RWPE1 (cell line): ENCODE results near the gene ARMC5.

Experiments used
- CTCF ChIA-PET: fragments of 350-600 bp; sonication (Branson Sonifier 250); formaldehyde crosslinking; extraction: SDS; loops from one replicate; lab custom pipeline; 2021; lab: Yijun Ruan, JAX
- POLR2A ChIA-PET: fragments of 400-600 bp; formaldehyde crosslinking; extraction: SDS; loops from one replicate; lab custom pipeline; 2020; ENCODE audit warnings: antibody characterized with exemption; ENCODE audit not compliant: low non-redundant PET; lab: Yijun Ruan, JAX
- DNase-seq: peaks from one replicate; pipeline ENCODE4 v3.0.0; 2012; ENCODE audit warnings: low spot score
- H3K27ac ChIP-seq: fragments of 450-650 bp; 2 replicates; pipeline ENCODE4 v1.5.1; 2017
- CTCF ChIP-seq: fragments of 450-650 bp; conservative IDR thresholded peaks from 2 replicates; pipeline ENCODE4 v1.5.1; 2017; ENCODE audit warnings: low read depth, mild to moderate bottlenecking

Gene ARMC5

GRCh38 chr16:31493506-31494125, 34.3 kb downstream of the ARMC5 start:
- CTCF ChIA-PET, result interaction anchor here (0.7 kb wide), 1 partner anchor 222 kb away, joined by 3 read pairs; no protein-coding TSS in a partner anchor
- no peak for TF ChIP-seq CTCF
- no peak overlapping the region for H3K27ac ChIP-seq
- no peak for DNase-seq
- POLR2A ChIA-PET, result interaction anchor here (0.6 kb wide), 1 partner anchor 380 kb away, joined by 5 read pairs; the partner anchor contains the start of gene ZNF267

GRCh38 chr16:31496670-31497069, 37.4 kb downstream of the ARMC5 start:
- TF ChIP-seq CTCF, result no peak
- POLR2A ChIA-PET, result no interaction called here
- no peak overlapping the region for H3K27ac ChIP-seq
- CTCF ChIA-PET, result interaction anchor here (0.6 kb wide), 1 partner anchor 13 kb away, joined by 5 read pairs; no protein-coding TSS in a partner anchor
- no peak for DNase-seq

GRCh38 chr16:31498493-31498892, 39.2 kb downstream of the ARMC5 start:
- H3K27ac ChIP-seq, result no peak overlapping the region
- CTCF ChIA-PET, result no interaction called here
- TF ChIP-seq CTCF, result no peak
- POLR2A ChIA-PET, result no interaction called here
- no peak for DNase-seq

GRCh38 chr16:31499928-31500327, 40.6 kb downstream of the ARMC5 start:
- no peak for TF ChIP-seq CTCF
- DNase-seq, result no peak
- POLR2A ChIA-PET, result no interaction called here
- H3K27ac ChIP-seq, result no peak overlapping the region
- CTCF ChIA-PET, result interaction anchor here (0.6 kb wide), 1 partner anchor 162 kb away, joined by 3 read pairs; no protein-coding TSS in a partner anchor

GRCh38 chr16:31501226-31501965, 42.1 kb downstream of the ARMC5 start:
- no peak for TF ChIP-seq CTCF
- no peak overlapping the region for H3K27ac ChIP-seq
- ChIA-PET CTCF (no interaction called here), POLR2A (no interaction called here)
- no peak for DNase-seq

- TF ChIP-seq CTCF, result no peak
- ChIA-PET CTCF (no interaction called here), POLR2A (no interaction called here)
- DNase-seq, result no peak
- no peak overlapping the region for H3K27ac ChIP-seq
These were observed 42.7 kb downstream of the ARMC5 start for GRCh38 chr16:31501966-31502348.
